Activated naive CD4-positive, alpha-beta T cell treated with Interleukin-2 at 50 U/mL for 16 hours (primary cell): ENCODE results near the gene COIL.
A peak's percentile ranks its signal among the peaks of the same experiment; 100 is the strongest.

Experiments used
- DNase-seq: peaks from one replicate; pipeline ENCODE4 v3.0.0-alpha.2; 2020

COIL gene

GRCh38 chr17:56934280-56934679 is 26.6 kb downstream of the COIL start:
- DNase-seq = no peak

- DNase-seq = no peak
Measured at GRCh38 chr17:56933868-56934267, 27.0 kb downstream of the COIL start.

- DNase-seq = no peak
Measured at GRCh38 chr17:56933151-56933745, 27.6 kb downstream of the COIL start.

- no peak for DNase-seq
Measured at GRCh38 chr17:56930739-56931337, 30.0 kb downstream of the COIL start.

GRCh38 chr17:56929362-56929969 is 31.4 kb downstream of the COIL start:
- DNase-seq = no peak

- DNase-seq = no peak
Measured at GRCh38 chr17:56928586-56928985, 32.3 kb downstream of the COIL start.

- DNase-seq = no peak
Measured at GRCh38 chr17:56926704-56927103, 34.1 kb downstream of the COIL start.

GRCh38 chr17:56926270-56926669 is 34.6 kb downstream of the COIL start:
- DNase-seq = no peak

- no peak for DNase-seq
Measured at GRCh38 chr17:56925088-56925487, 35.8 kb downstream of the COIL start.

- DNase-seq = no peak
Measured at GRCh38 chr17:56919717-56920116, 41.1 kb downstream of the COIL start.

GRCh38 chr17:56918916-56919315 is 41.9 kb downstream of the COIL start:
- no peak for DNase-seq

GRCh38 chr17:56917559-56918296 is 43.1 kb downstream of the COIL start:
- DNase-seq = no peak

GRCh38 chr17:56914581-56915273 is 46.1 kb downstream of the COIL start:
- no peak for DNase-seq

GRCh38 chr17:56913867-56914580 is 46.8 kb downstream of the COIL start, which contains the start of gene TRIM25:
Gene TRIM25, minus strand, starts transcription at chr17:56914049. Its CDS starts 61 bp downstream, at chr17:56913988.
- DNase-seq = peak; percentile 87

GRCh38 chr17:56913353-56913866 is 47.4 kb downstream of the COIL start:
- no peak for DNase-seq

- DNase-seq = no peak
Measured at GRCh38 chr17:56913000-56913311, 47.9 kb downstream of the COIL start.

- DNase-seq = peak; percentile 24
Measured at GRCh38 chr17:56912105-56912999, 48.5 kb downstream of the COIL start.

GRCh38 chr17:56910509-56911235 is 50.2 kb downstream of the COIL start:
- no peak for DNase-seq

- DNase-seq = no peak
Measured at GRCh38 chr17:56909742-56910508, 50.9 kb downstream of the COIL start.
